GM04503 (cell line): ENCODE results near the gene PWWP3B.
"Not testable (repeated sequence)": the region's sequence is repeated elsewhere in the genome, so short reads cannot be mapped to it uniquely, and the experiment has no call there.

Source experiments
- DNase-seq: peaks from one replicate; pipeline ENCODE4 v3.0.0-alpha.2; 2012; ENCODE audit warnings: low read depth

The PWWP3B gene

DNA sequence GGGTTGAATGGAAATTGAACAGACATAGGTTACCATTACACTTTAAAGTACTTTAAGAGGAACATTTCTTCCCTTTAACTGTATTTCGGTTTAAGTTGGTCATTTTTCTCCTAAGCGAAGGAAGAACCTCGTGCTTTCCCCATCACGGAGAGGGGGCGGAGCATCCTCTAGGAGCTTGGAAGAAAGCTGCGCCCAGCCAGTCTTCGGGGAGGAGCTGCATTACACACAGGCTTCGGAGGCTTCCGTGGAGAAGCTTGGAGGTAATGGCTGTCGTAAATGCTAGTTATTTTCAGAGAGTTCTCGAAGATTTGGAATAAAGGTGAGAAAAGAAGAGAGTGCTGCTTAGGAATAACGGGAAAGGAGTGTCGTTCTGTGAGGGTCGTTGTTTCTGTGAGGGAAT lies at the start of gene PWWP3B:
PWWP3B (plus strand) TSS at position 199 of the 400 bp plus-strand sequence. CDS start 37,128 bp downstream, outside the sequence.
- DNase-seq, result no peak

DNA sequence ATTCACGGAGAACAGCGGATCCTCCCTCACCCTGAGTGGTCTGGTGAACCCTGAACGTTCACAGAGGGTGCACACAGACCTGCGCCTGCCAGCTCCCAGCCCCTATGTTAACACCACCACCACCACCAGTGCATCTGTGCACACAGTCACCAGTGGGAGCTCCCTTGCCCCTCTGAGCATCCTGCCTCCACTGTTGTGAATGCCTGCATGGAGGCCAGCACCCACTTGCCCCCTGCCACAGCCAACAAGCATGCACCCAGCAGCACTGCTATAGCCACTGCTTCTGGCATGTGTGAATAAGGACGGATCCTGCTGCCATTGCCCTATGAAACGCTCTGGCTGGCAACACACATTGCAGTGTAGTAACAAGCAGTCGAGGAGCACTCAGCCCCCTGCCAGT lies 29.1 kb upstream of the PWWP3B start:
- DNase-seq, result no peak

DNA sequence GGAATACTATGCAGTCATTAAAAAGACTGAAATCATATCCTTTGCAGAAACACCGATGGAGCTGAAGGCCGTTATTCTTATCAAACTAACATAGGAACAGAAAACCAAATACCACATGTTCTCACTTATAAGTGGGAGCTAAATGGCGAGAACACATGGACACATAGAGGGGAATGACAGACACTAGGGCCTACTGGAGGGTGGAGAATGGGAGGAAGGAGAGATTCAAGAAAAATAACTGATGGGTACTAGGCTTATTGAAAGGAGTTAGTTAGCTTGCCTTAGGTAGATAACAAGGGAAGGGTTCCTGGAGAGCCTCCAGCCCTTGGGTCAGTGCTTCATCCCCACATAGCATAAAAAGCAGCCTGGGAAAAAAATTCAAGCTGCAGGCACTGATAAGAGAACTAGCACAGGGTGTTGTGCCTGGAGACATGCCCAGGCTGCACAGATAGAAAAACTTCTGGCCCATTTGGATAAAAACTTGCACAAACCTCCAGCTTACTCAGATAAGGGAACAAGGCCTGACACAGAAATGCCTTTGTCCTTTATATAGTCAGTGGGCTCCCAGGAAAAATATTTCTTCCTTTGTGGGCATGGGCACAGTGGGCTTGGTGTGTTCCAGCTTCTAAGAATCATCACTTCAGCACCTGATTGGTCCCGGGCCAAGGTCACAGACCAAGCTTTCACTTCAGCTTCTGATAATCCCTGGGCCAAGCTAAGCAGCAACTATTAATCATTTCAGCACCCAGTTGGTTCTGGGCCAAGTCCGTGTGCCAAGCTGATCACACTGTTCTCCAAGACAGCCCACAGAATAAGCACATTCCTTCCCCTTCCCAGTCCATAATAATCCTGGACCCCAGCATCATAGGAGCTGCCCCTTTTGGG lies 23.1 kb upstream of the PWWP3B start:
- DNase-seq, result no peak

DNA sequence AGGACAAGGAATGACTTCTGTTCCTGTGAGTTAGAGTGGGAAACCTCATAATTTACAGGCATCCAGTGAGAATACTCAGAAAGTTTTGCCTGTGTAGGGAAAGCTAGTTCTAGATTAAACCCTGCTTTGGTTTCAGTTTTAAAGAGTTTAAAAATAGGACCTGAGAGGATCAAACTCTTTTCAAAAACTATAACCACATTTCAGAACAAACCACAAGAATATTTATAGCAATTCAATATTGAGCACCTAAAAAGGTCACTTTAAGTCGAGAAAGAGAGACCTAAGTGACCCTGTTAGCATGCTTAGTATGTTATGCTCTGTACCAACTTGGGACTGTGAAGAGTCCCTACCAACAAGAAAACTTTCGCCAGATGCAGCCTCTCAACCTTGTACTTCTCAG lies 17.4 kb upstream of the PWWP3B start:
- DNase-seq, result no peak

DNA sequence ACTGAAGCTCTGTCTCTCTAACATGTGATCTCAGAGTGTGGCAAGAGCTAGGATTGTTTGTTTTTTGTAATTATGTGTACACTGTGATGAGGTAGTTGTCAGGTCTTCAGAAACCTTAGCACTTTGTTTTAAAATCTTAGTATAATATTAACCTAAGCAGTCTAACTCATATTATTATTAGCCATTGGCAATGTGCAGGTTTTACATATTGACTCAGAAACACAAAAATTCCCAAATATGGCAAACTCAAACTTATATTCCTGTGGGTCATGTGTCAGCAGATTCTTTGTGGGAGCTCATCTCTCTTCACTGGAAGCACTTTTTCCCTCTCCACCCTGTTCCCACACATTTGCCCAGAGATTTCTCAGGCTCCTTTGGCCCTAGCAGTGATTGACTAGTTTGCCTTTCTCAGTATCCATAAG lies 8.2 kb upstream of the PWWP3B start:
- DNase-seq, result no peak

DNA sequence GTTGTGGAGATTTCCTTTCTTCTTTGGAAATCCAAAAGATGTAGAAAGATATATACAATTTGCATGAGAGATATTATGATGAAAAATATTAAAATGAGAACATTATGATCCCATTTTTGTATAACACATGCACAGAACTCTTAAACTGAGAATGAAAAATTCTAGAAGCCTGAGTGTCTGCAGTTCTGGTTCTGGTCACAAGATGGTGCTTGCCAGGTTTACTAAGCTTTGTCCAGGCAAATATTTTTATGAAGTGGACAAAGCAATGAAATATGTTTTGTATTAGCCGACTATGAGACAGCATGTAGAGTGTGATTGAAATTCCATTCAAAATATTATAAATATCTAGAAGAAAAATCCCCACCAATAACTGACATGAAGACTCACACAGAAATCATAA lies 2.2 kb downstream of the PWWP3B start:
- no peak for DNase-seq

DNA sequence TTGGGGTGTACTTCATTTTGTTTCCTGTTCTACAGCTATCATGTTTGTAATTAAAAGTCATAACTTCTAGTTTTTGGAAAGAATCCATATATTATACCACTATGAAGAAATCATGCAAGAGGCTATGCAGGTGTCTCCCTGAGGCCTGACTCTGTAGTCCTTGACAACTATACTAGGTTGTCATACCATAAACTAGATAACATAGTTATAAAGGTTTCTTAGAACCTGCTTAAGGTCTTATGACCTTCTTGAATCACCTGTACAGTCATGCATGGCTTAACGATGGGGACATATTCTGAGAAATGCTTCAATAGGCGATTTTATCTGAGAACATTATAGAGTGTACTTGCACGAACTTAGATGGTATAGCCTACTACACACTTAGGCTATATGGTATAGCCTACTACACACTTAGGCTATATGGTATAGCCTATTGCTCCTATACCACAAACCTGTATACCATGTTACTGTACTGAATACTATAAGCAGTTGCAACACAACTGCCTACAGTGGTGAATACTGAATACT lies 3.3 kb downstream of the PWWP3B start:
- no peak for DNase-seq

DNA sequence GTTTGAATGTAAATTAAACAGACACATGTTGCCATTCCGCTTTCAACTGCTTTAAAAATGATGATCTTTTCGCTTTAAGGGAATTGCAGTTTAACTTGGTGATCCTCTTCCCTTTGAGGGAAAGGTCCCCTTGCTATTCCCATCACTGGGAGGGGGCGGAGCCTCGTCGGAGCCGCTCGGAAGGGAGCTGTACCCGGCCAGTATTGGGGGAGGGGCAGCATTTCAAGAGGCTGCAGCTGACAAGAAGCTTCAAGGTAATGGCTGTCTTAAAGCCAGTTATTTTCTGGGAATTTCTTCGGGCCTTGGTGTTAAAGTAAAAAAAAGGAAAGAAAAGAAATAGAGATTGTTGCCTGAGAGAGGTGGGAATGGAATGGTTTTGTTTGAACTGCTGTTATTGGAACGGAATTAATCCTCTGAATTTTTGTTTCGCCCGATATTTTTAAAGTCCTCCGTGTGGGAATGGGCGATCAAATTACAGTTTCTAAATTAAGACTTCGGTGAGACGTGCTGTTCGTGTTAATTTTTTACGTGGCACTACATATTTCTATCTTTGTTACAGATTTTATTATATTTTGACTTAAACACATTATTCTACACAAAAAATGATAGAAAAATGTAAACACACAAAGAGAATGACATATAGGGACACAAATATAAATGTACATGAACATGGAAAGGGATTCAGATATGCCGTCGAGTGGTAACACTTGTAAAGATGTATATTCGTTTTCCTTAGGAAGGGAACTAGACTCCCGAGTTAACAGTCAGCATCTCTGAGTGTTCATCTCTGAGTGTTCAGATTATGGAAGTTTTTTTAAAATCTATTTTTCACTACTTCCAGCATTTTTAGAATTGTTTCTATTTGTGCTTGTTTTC lies 9.2 kb downstream of the PWWP3B start:
- DNase-seq, result no peak

DNA sequence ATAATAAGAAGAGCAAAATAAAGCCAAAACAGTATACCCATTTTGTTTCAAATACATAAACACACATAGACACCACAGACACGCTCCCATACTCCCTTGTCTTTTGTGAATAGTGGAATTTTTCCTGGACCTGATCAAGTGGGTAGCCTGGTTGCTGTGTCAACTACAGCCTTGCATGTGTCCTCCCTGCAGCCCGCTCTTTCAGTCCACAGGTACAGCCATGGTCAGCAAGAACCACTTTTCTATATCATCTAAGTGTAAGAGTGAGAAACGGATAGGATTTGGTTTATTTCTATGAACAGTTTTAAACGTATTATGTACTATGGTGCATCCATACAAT lies 9.8 kb downstream of the PWWP3B start:
- DNase-seq, result no peak

DNA sequence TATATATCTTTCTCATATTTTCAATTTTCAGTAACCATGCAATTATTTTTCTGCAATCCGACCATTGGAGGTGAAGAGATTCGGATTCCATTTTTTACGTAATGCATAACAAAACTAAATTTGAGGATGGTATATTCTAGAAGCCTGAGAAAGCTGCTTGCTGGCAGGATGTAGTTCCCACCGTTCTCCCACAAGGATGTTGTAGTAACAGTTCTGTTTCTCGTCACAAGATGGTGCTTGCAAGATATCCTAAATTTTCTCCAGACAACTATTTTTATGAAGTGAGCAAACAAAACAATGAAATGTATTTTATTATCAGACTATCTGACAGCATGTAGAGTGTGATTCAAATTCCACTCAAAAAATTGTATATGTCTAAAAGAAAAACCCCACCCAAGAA lies 10.7 kb downstream of the PWWP3B start:
- DNase-seq, result no peak

DNA sequence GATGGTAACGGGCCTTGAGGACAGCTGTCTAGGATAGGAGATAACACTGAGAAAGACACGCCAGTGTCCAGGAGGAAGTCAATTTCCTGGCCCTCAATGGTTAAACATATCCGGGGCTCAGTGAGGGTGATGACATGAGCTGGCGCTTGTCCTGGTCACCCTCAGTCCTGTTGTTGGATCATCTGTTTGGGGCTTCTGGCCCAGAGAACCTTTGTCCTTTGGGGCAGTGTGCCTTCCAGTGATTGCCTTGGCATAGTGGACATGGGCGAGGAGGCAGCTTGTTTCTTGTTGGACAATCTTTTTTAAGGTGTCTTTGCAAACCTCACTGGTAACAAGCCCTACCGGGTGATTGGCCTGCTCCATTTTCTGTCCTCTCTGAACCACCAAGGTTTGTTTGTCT lies 15.6 kb downstream of the PWWP3B start:
- not testable (repeated sequence) for DNase-seq

DNA sequence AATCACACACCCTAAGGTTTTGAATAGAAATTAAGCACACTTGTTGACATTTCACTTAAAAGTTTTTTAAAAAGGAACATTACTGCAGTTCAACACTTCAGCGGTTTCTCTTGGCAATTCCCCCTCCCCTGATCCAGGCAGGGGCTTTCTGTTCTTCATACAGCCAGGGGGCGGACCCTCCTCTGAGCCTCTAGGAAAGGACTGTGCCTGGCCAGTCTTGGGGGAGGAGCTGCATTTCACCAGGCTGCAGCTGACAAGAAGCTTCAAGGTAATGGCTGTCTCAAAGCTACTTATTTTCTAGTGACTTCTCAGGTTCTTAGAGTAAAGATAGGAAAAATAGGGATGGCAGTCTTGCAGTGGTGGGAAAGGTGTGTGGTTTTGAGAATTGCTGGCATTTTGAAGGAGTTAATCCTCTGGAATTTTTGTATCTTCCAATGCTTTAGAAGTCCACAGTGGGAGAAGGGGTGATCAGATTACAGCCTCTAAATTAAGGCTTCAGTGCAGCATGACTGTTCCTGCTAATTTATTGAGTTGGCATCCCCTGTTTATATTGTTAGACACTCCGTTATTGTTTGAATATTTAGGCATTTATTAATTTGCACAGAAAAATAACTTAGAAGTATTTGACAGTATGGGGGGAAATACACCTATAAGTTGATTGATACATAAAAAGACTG lies 33.5 kb downstream of the PWWP3B start:
- no peak for DNase-seq

DNA sequence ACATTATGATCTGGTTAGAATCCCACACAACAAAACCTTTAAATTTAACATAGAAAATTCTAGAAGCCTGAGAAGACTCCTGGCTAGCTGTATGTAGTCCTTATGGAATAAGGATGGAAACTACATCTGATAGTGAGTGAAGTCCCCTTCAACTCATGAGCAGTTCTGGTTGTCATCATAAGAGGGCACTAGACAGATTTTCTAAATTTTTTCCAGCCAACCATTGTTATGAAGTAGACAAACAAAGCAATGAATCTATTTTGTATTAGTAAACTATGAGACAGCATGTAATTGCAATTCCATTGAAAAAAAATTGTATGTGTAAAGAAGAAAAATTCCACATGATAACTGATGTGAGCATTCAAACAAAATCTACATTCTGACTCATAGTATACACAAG lies 35.2 kb downstream of the PWWP3B start:
- no peak for DNase-seq

DNA sequence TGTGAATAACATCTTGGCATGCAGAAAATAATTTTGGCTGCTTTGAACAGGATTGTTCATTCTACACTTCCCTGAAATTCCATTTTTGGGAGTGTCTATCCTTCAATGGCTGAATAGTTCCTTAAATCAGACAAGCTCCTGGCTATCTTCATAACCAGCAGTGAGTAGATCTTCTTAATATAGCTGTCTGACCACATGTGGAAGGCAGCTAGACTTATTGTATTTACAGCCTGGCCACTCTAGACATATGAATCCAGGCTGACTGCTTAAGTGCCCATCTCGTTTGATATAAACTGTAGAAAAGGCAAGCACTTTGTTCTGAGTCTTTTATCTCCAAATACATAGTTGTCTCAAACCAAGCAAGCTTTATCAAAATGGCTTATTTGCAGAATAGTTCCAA lies 40.0 kb downstream of the PWWP3B start:
- DNase-seq, result no peak
